Fibroblast of villous mesenchyme (primary cell): Measurements from ENCODE around the gene MATCAP1. TPM values are rescaled to one million over a fixed set of nuclear protein-coding genes. Genes with fewer than 3 reads are reported as not detected.

Experiments used
- DNase-seq: peaks from one replicate; pipeline ENCODE4 v3.0.0-alpha.2; 2010; ENCODE audit warnings: low read depth
- H3K4me3 ChIP-seq: 2 replicates; pipeline ENCODE4 v1.5.1; 2011; ENCODE audit warnings: low read depth, mild to moderate bottlenecking, low read length
- CTCF ChIP-seq: IDR thresholded peaks from 2 replicates; pipeline ENCODE4 v1.5.1; 2012; ENCODE audit warnings: low read depth, mild to moderate bottlenecking, low read length; ENCODE audit not compliant: insufficient read depth
- total RNA-seq: library from RNA; depleted of rRNA; stranded (reverse); fragments of >200 nt; gene quantifications from 2 replicates; pipeline ENCODE4 v1.2.3, GENCODE V29; 2012

Gene MATCAP1
- total RNA-seq, 1 donor = 9.9 TPM

DNA sequence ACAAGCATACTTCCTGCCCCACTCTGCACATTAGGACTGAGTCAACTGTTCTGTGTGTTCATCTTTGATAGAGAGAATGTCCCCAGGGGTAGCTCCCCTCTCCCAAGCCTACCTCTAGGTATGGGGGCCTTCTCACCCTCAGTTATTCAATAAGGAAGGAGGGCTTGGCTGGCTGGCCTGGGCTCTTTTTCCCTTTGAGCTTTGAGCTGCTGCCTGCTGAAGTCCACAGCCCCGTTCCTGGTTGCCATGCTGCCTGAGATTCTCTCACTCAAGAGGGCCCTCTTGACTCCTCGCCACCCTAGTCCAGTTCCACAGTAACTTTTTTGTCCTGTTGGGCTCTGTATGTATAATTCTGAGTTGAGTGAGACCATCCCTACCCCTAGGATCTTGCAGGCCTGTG lies 38.0 kb downstream of the MATCAP1 start:
- TF ChIP-seq CTCF = no peak
- no peak for DNase-seq
- no peak overlapping the region for H3K4me3 ChIP-seq

DNA sequence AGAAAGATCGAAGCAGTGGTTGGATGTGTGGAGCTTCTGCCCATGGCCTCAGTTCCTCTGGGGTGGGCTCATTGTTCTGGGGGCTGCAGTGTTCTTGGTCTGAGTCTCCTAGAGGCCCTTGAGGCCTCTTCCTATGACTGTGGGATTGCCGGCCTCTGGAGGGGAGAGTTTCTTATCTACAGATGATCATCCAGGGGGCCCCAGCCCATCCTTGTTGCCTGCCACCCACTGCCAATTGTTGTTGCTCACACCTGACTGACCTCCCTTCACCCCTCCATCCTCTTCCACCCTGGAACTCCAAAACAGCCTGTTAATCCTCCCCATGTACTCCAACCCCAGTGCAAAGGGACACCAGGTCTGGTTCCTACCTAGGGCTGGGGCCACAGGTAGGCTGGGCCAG lies 38.8 kb downstream of the MATCAP1 start:
- TF ChIP-seq CTCF = no peak
- H3K4me3 ChIP-seq = no peak overlapping the region
- no peak for DNase-seq

GRCh38 chr16:67142342-67142741 lies 41.4 kb downstream of the MATCAP1 start:
- TF ChIP-seq CTCF = no peak
- no peak overlapping the region for H3K4me3 ChIP-seq
- no peak for DNase-seq

DNA sequence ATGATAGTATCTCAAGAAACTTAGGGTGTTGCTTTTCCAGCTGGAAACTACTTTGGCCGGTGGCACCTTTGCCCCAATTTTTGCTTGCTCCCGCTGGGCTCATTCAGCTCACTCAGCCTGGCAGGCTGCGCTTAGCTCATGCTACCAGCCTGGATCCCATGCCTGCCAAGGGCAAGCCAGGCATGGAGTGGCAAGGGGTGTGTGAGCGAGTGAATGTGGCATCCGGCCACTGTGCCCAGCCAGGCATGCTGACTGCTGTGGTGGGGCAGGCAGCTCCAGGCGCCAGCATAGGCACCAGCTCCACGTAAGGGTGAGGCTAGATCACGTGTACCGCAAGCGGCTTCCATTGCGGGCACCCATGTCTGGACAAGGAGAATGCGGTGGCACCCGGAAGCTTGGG lies 42.4 kb downstream of the MATCAP1 start:
- H3K4me3 ChIP-seq = no peak overlapping the region
- TF ChIP-seq CTCF = no peak
- DNase-seq = no peak

- no peak overlapping the region for H3K4me3 ChIP-seq
- no peak for TF ChIP-seq CTCF
- DNase-seq = peak; percentile 45
Observed at GRCh38 chr16:67137605-67138004, 46.2 kb downstream of the MATCAP1 start.

- DNase-seq = no peak
- no peak for TF ChIP-seq CTCF
- no peak overlapping the region for H3K4me3 ChIP-seq
Observed at GRCh38 chr16:67129422-67129821, 54.3 kb downstream of the MATCAP1 start.

DNA sequence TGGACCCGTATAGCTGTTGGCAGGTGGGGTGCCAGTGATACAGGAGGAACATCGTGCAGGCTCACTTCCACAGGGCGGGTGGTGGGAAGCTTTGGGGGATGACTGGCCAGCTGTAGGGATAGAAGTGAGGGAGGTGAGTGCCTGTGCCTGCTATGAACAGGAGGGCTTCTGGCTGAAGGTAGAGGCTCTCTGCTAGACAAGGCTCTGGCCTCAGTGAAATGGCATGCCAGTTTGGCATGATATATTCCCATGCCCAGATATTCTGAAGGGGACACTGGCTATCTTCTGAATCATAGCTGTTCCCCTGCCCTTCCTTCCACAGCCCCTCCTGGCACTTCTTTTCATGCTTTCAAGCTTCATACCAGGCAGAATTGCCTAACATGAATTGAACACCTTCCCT lies 54.9 kb downstream of the MATCAP1 start:
- DNase-seq = no peak
- no peak for TF ChIP-seq CTCF
- no peak overlapping the region for H3K4me3 ChIP-seq
